A673 (cell line): ENCODE measurements around the gene SELENOW. TPM values are rescaled to one million over a fixed set of nuclear protein-coding genes. Genes with fewer than 3 reads are reported as not detected.

ENCODE experiments used
- BruUV-seq: library from RNA; stranded (reverse); fragments of 400-500 nt; replicated peaks from 2 replicates; lab custom pipeline; 2021; lab: Mats Ljungman, UMichigan
- CTCF ChIA-PET: fragments of 300-600 bp; sonication (Branson Sonifier 250); formaldehyde crosslinking; loops from one replicate; lab custom pipeline; 2022; ENCODE audit warnings: antibody characterized with exemption; lab: Charles Lee
- POLR2A ChIA-PET: fragments of 300-600 bp; sonication (Branson Sonifier 250); formaldehyde crosslinking; loops from one replicate; lab custom pipeline; 2022; ENCODE audit warnings: antibody characterized with exemption; ENCODE audit not compliant: low non-redundant PET; lab: Charles Lee
- DNase-seq: peaks from one replicate; pipeline ENCODE4 v3.0.0-alpha.2; 2015; ENCODE audit warnings: low spot score
- H3K27ac ChIP-seq: fragments of 200-600 bp; sonication (generic); 2 replicates; pipeline ENCODE4 v1.5.1; 2016; ENCODE audit warnings: mixed run types, low read depth, mild to moderate bottlenecking, mixed read lengths, antibody characterized with exemption, low read length; ENCODE audit not compliant: poor library complexity, severe bottlenecking
- H3K27me3 ChIP-seq: fragments of 200-600 bp; sonication (generic); replicated peaks from 2 replicates; pipeline ENCODE4 v1.6.1; 2017; ENCODE audit warnings: mixed run types, low read depth, mild to moderate bottlenecking, mixed read lengths, antibody characterized with exemption, low read length; ENCODE audit not compliant: insufficient read depth, poor library complexity
- H3K36me3 ChIP-seq: fragments of 200-600 bp; sonication (generic); 2 replicates; pipeline ENCODE4 v1.6.1; 2016; ENCODE audit warnings: mixed run types, mild to moderate bottlenecking, mixed read lengths, antibody characterized with exemption, low read length; ENCODE audit not compliant: insufficient read depth, poor library complexity, severe bottlenecking
- H3K4me1 ChIP-seq: fragments of 200-600 bp; sonication (generic); 2 replicates; pipeline ENCODE4 v1.6.1; 2017; ENCODE audit warnings: mixed run types, mild to moderate bottlenecking, mixed read lengths, antibody characterized with exemption, low read length; ENCODE audit not compliant: insufficient read depth, poor library complexity, severe bottlenecking
- H3K4me3 ChIP-seq: fragments of 200-600 bp; sonication (generic); 2 replicates; pipeline ENCODE4 v1.5.1; 2016; ENCODE audit warnings: low read depth, mixed run types, mild to moderate bottlenecking, mixed read lengths, low read length; ENCODE audit not compliant: poor library complexity, severe bottlenecking
- H3K9me3 ChIP-seq: fragments of 200-600 bp; sonication (generic); 2 replicates; pipeline ENCODE4 v1.6.1; 2016; ENCODE audit warnings: mixed run types, low read depth, mild to moderate bottlenecking, mixed read lengths, antibody characterized with exemption, low read length; ENCODE audit not compliant: poor library complexity, severe bottlenecking
- EZH2 ChIP-seq: fragments of 200-600 bp; sonication (generic); IDR thresholded peaks from 2 replicates; pipeline ENCODE4 v1.6.1; 2017; ENCODE audit warnings: borderline replicate concordance, low read depth, mild to moderate bottlenecking, mixed read lengths, antibody characterized with exemption, low read length; ENCODE audit not compliant: poor library complexity, severe bottlenecking
- intact Hi-C: fragments of 100-400 bp; cut with micrococcal nuclease; formaldehyde crosslinking; loops from one replicate; pipeline ENCODE4 v1.10.0; 2022; ENCODE audit not compliant: unreplicated experiment
- total RNA-seq: library from RNA; stranded (reverse); gene quantifications from 2 replicates; pipeline ENCODE4 v1.2.3, GENCODE V29; 2021
- TF ChIP-seq, protein P1 (sequence below): fragments of 300-800, 200-600 bp; sonication (generic); conservative IDR thresholded peaks from 2 replicates; pipeline ENCODE4 v1.5.1; 2017; ENCODE audit warnings: low read depth, mild to moderate bottlenecking, antibody characterized with exemption, low read length, moderate library complexity, mixed read lengths

Gene SELENOW
- total RNA-seq, 1 experiment from 2014 or later = 107 TPM

DNA sequence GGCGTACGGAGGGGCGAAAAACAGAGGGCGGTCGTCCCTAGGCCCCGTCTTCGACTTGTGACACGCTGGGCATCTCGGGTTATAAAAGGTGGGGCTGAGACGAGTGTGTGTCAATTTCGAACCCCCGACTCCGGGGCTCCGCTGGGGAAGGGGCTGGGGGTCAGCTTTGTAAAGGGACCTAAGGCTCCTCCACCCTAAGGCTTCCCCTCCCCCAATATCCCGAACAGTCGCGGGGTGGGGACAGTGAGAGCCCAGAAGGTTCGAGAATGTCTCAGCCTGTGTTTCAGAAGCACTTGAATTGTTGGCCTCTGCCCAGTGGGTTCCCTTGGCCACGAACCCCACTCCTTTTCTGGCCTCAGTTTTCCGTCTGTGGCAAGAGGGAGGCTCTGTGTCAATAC lies 450 bp downstream of the SELENOW start:
- Histone ChIP-seq H3K9me3 (no peaks in the 10 kb centered on the region), H3K4me3 (peak overlapping the region; percentile 98), H3K4me1 (peaks cover 9% of the 10 kb centered on the region), H3K36me3 (peaks cover 24% of the 10 kb centered on the region), H3K27me3 (no peaks in the 10 kb centered on the region), H3K27ac (peak overlapping the region; percentile 99)
- POLR2A ChIA-PET = no interaction called here
- BruUV-seq = TSS peak; percentile 65
- DNase-seq = no peak
- CTCF ChIA-PET = no interaction called here
- intact Hi-C loops = no loop called here
- no peak for TF ChIP-seq EZH2
- TF ChIP-seq, protein P1, sequence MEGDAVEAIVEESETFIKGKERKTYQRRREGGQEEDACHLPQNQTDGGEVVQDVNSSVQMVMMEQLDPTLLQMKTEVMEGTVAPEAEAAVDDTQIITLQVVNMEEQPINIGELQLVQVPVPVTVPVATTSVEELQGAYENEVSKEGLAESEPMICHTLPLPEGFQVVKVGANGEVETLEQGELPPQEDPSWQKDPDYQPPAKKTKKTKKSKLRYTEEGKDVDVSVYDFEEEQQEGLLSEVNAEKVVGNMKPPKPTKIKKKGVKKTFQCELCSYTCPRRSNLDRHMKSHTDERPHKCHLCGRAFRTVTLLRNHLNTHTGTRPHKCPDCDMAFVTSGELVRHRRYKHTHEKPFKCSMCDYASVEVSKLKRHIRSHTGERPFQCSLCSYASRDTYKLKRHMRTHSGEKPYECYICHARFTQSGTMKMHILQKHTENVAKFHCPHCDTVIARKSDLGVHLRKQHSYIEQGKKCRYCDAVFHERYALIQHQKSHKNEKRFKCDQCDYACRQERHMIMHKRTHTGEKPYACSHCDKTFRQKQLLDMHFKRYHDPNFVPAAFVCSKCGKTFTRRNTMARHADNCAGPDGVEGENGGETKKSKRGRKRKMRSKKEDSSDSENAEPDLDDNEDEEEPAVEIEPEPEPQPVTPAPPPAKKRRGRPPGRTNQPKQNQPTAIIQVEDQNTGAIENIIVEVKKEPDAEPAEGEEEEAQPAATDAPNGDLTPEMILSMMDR = no peak

DNA sequence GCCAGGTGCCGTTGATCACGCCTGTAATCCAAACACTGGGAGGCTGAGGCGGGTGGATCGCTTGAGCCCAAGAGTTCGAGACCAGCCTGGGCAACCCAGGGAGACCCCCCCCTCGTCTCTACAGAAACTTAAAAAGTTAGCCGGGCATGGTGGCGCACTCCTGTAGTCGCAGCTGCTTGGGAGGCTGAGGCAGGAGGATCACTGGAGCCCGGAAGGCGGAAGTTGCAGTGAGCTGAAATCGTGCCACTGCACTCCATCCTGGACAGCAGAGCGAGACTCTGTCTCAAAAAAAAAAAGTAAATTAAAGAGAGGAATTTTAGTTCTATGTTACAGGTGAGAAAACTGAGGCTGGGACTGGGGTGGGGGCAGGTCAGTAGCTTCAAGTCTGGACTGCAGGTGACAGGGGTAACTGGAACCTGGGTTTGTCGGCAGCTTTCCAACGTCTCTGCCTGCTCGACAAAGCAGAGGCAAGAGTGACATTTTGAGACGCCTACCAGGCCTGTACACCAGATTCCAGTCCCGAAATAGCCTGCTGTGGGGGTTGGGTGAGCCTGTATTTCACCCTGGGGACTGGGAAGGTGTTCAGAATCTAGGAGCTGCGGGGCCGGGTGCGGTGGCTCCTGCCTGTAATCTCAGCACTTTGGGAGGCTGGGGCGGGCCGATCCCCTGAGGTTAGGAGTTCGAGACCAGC lies 1.2 kb downstream of the SELENOW start:
- DNase-seq = no peak
- Histone ChIP-seq H3K27me3 (no peaks in the 10 kb centered on the region), H3K4me3 (peak overlapping the region; percentile 98), H3K36me3 (peaks cover 29% of the 10 kb centered on the region), H3K9me3 (no peaks in the 10 kb centered on the region), H3K4me1 (peaks cover 9% of the 10 kb centered on the region), H3K27ac (peak overlapping the region; percentile 99)
- BruUV-seq = no TSS peak
- intact Hi-C loops = no loop called here
- POLR2A ChIA-PET = no interaction called here
- CTCF ChIA-PET = interaction anchor here (0.7 kb wide), 1 partner anchor 76 kb away, joined by 4 read pairs; no protein-coding TSS in a partner anchor
- TF ChIP-seq, protein P1 = no peak
- TF ChIP-seq EZH2 = no peak

DNA sequence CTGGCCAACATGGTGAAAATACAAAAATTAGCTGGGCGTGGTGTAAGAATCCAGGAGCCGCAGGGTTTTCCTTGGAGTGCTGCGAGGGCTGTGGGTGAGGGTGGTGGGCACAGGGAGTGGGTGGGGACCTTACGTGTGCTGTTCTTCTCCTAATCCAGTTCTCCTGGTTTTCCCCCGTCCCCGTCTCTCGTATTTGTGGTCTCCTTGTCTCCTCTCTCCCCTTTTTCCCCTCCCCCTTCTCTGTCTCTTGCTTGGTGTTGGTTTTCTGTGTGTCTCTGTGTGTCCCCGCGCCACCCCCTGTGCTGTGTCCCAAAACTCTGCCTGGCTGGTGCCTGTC lies 1.7 kb downstream of the SELENOW start:
- H3K4me3 ChIP-seq = peak overlapping the region; percentile 98
- H3K36me3 ChIP-seq = peaks cover 30% of the 10 kb centered on the region
- ChIA-PET POLR2A (no interaction called here), CTCF (interaction anchor here (0.7 kb wide), 1 partner anchor 77 kb away, joined by 4 read pairs; no protein-coding TSS in a partner anchor)
- peak overlapping the region; percentile 45 for H3K27ac ChIP-seq
- H3K4me1 ChIP-seq = peaks cover 9% of the 10 kb centered on the region
- no peak for DNase-seq
- no peak for TF ChIP-seq EZH2
- TF ChIP-seq, protein P1 = no peak
- no peaks in the 10 kb centered on the region for H3K9me3 ChIP-seq
- intact Hi-C loops = no loop called here
- no peaks in the 10 kb centered on the region for H3K27me3 ChIP-seq
- BruUV-seq = no TSS peak
